ENCODE data around the gene MGAT3. TPM values are rescaled to one million over a fixed set of nuclear protein-coding genes. Genes with fewer than 3 reads are reported as not detected.

The MGAT3 gene
- total and polyA plus RNA-seq, 2 of the 8 experiments (the other 6 are each of a cell fraction or from before 2014, with no cell fraction given) = 4.3 to 9.2 TPM

DNA sequence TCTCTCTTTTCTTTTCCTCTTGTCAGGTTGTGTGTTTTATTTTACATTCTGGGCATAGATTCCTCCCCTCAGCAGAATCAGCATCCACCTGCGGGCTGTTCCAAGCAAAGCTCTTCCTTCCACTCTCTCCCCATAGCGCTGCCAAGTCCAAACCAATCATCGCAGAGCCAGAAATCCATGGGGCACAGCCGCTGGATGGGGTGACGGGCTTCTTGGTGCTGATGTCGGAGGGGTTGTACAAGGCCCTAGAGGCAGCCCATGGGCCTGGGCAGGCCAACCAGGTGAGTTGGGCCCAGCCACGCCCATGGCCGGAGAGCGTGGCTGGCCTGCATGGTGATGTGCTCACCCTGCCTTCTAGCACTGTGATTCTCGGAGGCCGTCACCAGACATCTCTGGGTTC, 35.1 kb upstream of the MGAT3 start:
- peaks cover 2 to 29% (median 12%) of the 10 kb centered on the region in 4 experiments; a peak in 6 of 8 replicates for H3K36me3 ChIP-seq (ENCODE audit: control insufficient read depth in 2 of 4, insufficient read depth in 4 of 4, low read length in 3 of 4)
- H3K27ac ChIP-seq (ENCODE audit: low read depth, low read length) = no peak overlapping the region
- H2BK20ac ChIP-seq (ENCODE audit: low read length) = no peak overlapping the region
- no peak overlapping the region for H2BK12ac ChIP-seq (ENCODE audit: low read depth, low read length)
- H2AK5ac ChIP-seq (ENCODE audit: low read depth, low read length) = no peak overlapping the region
- H2BK120ac ChIP-seq (replicated peaks; ENCODE audit: low read depth, low read length) = no peak overlapping the region
- H3K23me2 ChIP-seq (ENCODE audit: low read depth, low read length) = no peaks in the 10 kb centered on the region
- no peak overlapping the region for H4K5ac ChIP-seq (ENCODE audit: insufficient read length, low read depth, low read length)
- no peak for TF ChIP-seq CEBPB (IDR thresholded peaks at IDR 0.05; ENCODE audit: low read depth, low read length)
- H3K9ac ChIP-seq (replicated peaks in 1 of 4; ENCODE audit: extremely low read depth in 1 of 4, low read depth in 3 of 4, low read length in 3 of 4) = no peak overlapping the region; a peak in 1 of 7 replicates
- 90% methylated on average over 11 of the region's 11 CpGs; no CpG with 5 or more reads in 1 of the 2 experiments for WGBS, 2 experiments (ENCODE audit: extremely low coverage in 1 of 2, insufficient coverage in 1 of 2, insufficient read length in 1 of 2, insufficient replicate concordance in 2 of 2, low coverage in 1 of 2, low lambda C conversion rate in 2 of 2, missing lambda C conversion rate in 1 of 2)
- no peak overlapping the region for H2BK15ac ChIP-seq (ENCODE audit: low read length)
- POLR2A ChIA-PET (ENCODE audit: partially characterized antibody) = interaction anchor here (0.7 to 0.8 kb wide), 2 partner anchors 9 to 101 kb away, joined by 3 to 4 read pairs; no protein-coding TSS in a partner anchor
- no peak overlapping the region for H2AFZ ChIP-seq (ENCODE audit: low read length)
- H4K8ac ChIP-seq (ENCODE audit: extremely low read depth, insufficient read depth, low read length) = no peak overlapping the region
- no peaks in the 10 kb centered on the region for H3K79me2 ChIP-seq (ENCODE audit: control insufficient read depth in 1 of 2, insufficient read depth in 2 of 2, low read length in 2 of 2)
- no peak overlapping the region for H3K18ac ChIP-seq (ENCODE audit: extremely low read depth, low read length)
- no peaks in the 10 kb centered on the region for H3K79me1 ChIP-seq (ENCODE audit: low read depth, low read length)
- no peak overlapping the region for H2BK5ac ChIP-seq (ENCODE audit: low read depth, low read length)
- no peaks in the 10 kb centered on the region for H3K9me3 ChIP-seq (ENCODE audit: insufficient read depth in 2 of 2, low read depth in 1 of 2, low read length in 1 of 2)
- FAIRE-seq (no peak), DNase-seq (ENCODE audit: low read depth in 1 of 2, low spot score in 2 of 2) (no peak)
- CTCF ChIA-PET (ENCODE audit: partially characterized antibody) = interaction anchor here (0.7 to 1.1 kb wide), 2 partner anchors 11 to 97 kb away, joined by 3 to 6 read pairs; no protein-coding TSS in a partner anchor
- no peak overlapping the region for H3K4ac ChIP-seq (replicated peaks; ENCODE audit: insufficient read length, low read depth, low read length)
- H3K14ac ChIP-seq (ENCODE audit: insufficient read length) = no peak overlapping the region
- H4K20me1 ChIP-seq (replicated peaks in 1 of 2; ENCODE audit: control insufficient read depth in 1 of 2, insufficient read depth in 2 of 2, low read length in 2 of 2) = peaks cover 0 to 2% of the 10 kb centered on the region in 2 experiments
- H3K56ac ChIP-seq (replicated peaks; ENCODE audit: insufficient read length, low read depth, low read length) = no peak overlapping the region
- no peaks in the 10 kb centered on the region for H3K27me3 ChIP-seq (replicated peaks in 1 of 4; ENCODE audit: control insufficient read depth in 3 of 4, extremely low read depth in 1 of 4, insufficient read depth in 3 of 4, low read length in 3 of 4)
- no peaks in the 10 kb centered on the region; a peak in 2 of 7 replicates for H3K4me1 ChIP-seq (replicated peaks in 1 of 4; ENCODE audit: control insufficient read depth in 3 of 4, insufficient read depth in 4 of 4, low read length in 3 of 4)
- H3K4me3 ChIP-seq (ENCODE audit: extremely low read depth in 1 of 4, insufficient read depth in 2 of 4, low read depth in 3 of 4, low read length in 4 of 4) = no peak overlapping the region
- H4K91ac ChIP-seq (replicated peaks; ENCODE audit: insufficient read length, low read length) = no peak overlapping the region
- no peak overlapping the region for H3K23ac ChIP-seq (ENCODE audit: insufficient read length)
- no peak overlapping the region for H3K4me2 ChIP-seq (ENCODE audit: insufficient read depth in 1 of 2, low read depth in 2 of 2, low read length in 2 of 2)

All from H1 (cell line).